22Rv1 (cell line): ENCODE measurements around the gene ATP2B2.

Source experiments
- H3K27ac ChIP-seq: fragments of 450-650 bp; 2 replicates; pipeline ENCODE4 v1.5.1; 2017
- CTCF ChIP-seq: fragments of 450-650 bp; IDR thresholded peaks from 2 replicates; pipeline ENCODE4 v1.5.1; 2017; ENCODE audit warnings: mild to moderate bottlenecking
- ZFX ChIP-seq: fragments of 450-650 bp; IDR thresholded peaks from 2 replicates; pipeline ENCODE4 v1.6.1; 2017; ENCODE audit warnings: antibody characterized with exemption, borderline replicate concordance

Gene ATP2B2

GRCh38 chr3:10482631-10483363 is 22.6 kb downstream of the ATP2B2 start:
- no peak for TF ChIP-seq ZFX
- no peak for TF ChIP-seq CTCF
- no peak overlapping the region for H3K27ac ChIP-seq

- TF ChIP-seq CTCF (no peak), ZFX (no peak)
- H3K27ac ChIP-seq = no peak overlapping the region
Measured at GRCh38 chr3:10480871-10481378, 24.5 kb downstream of the ATP2B2 start.

DNA sequence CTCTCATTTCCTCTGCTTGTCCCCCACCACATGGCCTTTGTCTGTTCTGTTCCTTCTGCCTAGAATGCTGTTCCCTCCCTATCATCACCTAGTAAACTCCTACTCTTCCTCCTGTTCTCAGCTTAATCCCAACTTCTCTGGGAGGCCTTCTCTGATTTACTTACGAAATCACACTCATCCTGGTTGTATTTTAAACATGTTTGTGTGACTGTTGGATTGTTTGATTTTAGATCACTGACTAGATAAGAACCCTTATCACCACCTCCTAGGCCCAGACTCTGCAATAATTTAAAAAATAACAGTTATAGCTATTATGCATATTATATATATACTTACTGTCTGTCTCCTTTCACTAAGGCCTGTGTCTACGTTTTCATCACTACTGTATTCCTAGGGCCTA is 26.1 kb downstream of the ATP2B2 start:
- no peak for TF ChIP-seq CTCF
- no peak for TF ChIP-seq ZFX
- no peak overlapping the region for H3K27ac ChIP-seq

DNA sequence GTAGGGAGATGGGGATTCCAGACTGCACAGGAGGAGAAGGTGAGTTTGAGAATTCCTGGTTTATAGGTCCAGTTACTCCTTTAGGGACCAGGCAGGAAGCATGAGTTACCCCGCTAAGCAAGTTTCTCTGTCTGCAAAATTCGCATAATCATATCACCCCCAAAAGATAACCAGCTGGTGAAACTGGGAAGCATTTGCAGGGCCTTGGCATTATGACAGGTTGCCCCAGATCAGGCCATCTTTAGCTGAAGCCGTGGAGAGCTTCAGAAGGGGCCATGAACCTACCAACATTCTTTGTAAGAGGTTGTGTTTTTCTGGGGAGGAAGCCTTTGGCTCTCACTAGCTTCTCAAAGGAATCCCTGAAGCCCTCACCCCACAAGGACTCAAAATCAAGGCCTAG is 29.4 kb downstream of the ATP2B2 start:
- no peak for TF ChIP-seq CTCF
- TF ChIP-seq ZFX = no peak
- H3K27ac ChIP-seq = no peak overlapping the region

DNA sequence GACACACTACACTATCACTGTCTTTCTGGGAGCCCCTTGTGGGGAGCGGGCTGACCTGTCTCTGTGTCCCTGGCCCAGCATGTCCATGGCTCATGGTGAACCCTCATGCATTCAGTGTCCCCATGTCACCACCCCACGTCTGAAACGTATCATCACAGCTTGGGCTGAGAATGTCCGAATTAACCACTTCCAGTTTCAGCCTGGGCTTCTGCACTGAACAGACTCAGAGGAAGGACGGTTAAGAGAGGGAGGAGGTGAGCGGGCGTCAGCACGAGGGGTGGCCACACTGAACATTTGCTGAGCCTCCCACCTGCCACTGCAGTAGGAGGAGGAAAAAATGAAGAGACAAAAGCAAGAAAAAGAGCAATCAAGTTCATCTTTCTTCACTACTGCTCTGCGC is 30.5 kb downstream of the ATP2B2 start:
- H3K27ac ChIP-seq = no peak overlapping the region
- TF ChIP-seq CTCF = no peak
- TF ChIP-seq ZFX = no peak

GRCh38 chr3:10474275-10474646 is 31.1 kb downstream of the ATP2B2 start:
- H3K27ac ChIP-seq = no peak overlapping the region

More at GRCh38 chr3:10474275-10474646, 31.1 kb downstream of the ATP2B2 start:
- TF ChIP-seq CTCF = no peak
